Pancreas (tissue), 10 donors: Measurements from ENCODE around the gene UBB. TPM values are rescaled to one million over a fixed set of nuclear protein-coding genes. Genes with fewer than 3 reads are reported as not detected.
A peak's percentile ranks its signal among the peaks of the same experiment; 100 is the strongest.
"Not testable (repeated sequence)": the region's sequence is repeated elsewhere in the genome, so short reads cannot be mapped to it uniquely, and the experiment has no call there.

Experiments
- ATAC-seq, 4 donors: fragments of 200-7000 bp; cut with Tn5 transposase; one replicate each; pipeline versions ENCODE4 v1.8.0 to v1.9.1; 2020; ENCODE audit warnings: mild to moderate bottlenecking in 4 of 4, moderate library complexity in 4 of 4
- DNase-seq, 6 donors: peaks; one replicate each; pipeline ENCODE4 v3.0.0-alpha.2; 2020
- FAIRE-seq: peaks from 2 replicates; lab custom pipeline; 2012; peaks lifted over from hg19 to GRCh38; lab: Jason Lieb, UNC
- H3K27ac ChIP-seq, 4 donors: fragments of 200-600 bp; sonication (generic); 1 replicate in 3 of 4; 2 replicates in 1 of 4; pipeline versions ENCODE4 v1.5.0 to v1.8.0; 2020
- H3K27me3 ChIP-seq, 4 donors: fragments of 200-600 bp; one replicate each; pipeline ENCODE4 v1.8.0; 2021
- H3K36me3 ChIP-seq, 3 donors: fragments of 200-600 bp; sonication (generic) in 1 of 3; one replicate each; pipeline versions ENCODE4 v1.5.0 to v1.8.0; 2020 to 2021
- H3K4me1 ChIP-seq, 3 donors: fragments of 200-600 bp; one replicate each; pipeline ENCODE4 v1.8.0; 2021
- H3K4me3 ChIP-seq, 4 donors: fragments of 200-600 bp; sonication (generic) in 2 of 4; one replicate each; pipeline versions ENCODE4 v1.5.0 to v1.8.0; 2020 to 2021
- H3K9me3 ChIP-seq, 4 donors: fragments of 200-600 bp; one replicate each; pipeline ENCODE4 v1.8.0; 2021
- CTCF ChIP-seq, 4 donors: fragments of 200-600 bp; sonication (generic) in 3 of 4; IDR thresholded peaks; one replicate each; pipeline versions ENCODE4 v1.5.0 to v1.8.0; 2021; ENCODE audit warnings: antibody characterized with exemption in 4 of 4
- WGBS, 2 donors: extraction: QIAGEN DNeasy Blood & Tissue Kit; methylation state at CpG; one replicate each; pipeline ENCODE4 v1.1.7; 2013; 5-methylcytosine and 5-hydroxymethylcytosine counted together
- intact Hi-C, 3 donors: fragments of 100-400 bp; cut with DNase I; formaldehyde crosslinking; loops; one replicate each; pipeline versions ENCODE4 v1.11.1 to v1.14.2; 2022
- polyA plus RNA-seq, 2 donors: library from polyadenylated mRNA; stranded (reverse); fragments of 200-250 nt; gene quantifications; one replicate each; pipeline ENCODE4 v1.2.3, GENCODE V29; 2013
- total RNA-seq, 6 donors: library from RNA; stranded (reverse); fragmentation: NEBNext Ultra II Directional in 4 of 6; extraction: Animal tissue kit (Norgen Biotek cat#: 25700) in 4 of 6; gene quantifications; one replicate each; pipeline versions ENCODE4 v1.2.1 to v1.2.4, GENCODE V29; 2021 to 2023
- donor health status: healthy with polysubstance abuse.
- donor health status: DM: no; HTN: no; CAD: no; lungs with moderate emphysema.
- donor health status: DM: no; HTN: no; CAD: no.
- donor health status: control.
- donor health status: control.
- donor health status: Bipolar disorder and iron deficiency.
- donor health status: DM: yes; HTN: yes; CAD: no.
- donor health status: DM: no; HTN: no; CAD: no.
- donor health status: DM: no; HTN: no; CAD: no.
- donor health status: DM: yes; HTN: yes; CAD: no.

UBB gene
- total and polyA plus RNA-seq, 8 donors = 321 to 972 (median 684) TPM

- FAIRE-seq (no peak), ATAC-seq (no peak), DNase-seq (no peak)
- intact Hi-C loops = no loop called here
- no peak overlapping the region for H3K27ac ChIP-seq
- WGBS, 2 donors = 94 to 98% methylated on average over 13 of the region's 13 CpGs
- H3K36me3 ChIP-seq = no peaks in the 10 kb centered on the region
- H3K9me3 ChIP-seq = no peaks in the 10 kb centered on the region
- no peak overlapping the region for H3K4me3 ChIP-seq
- H3K4me1 ChIP-seq = peaks cover 0 to 4% (median 0%) of the 10 kb centered on the region in 3 donors
- TF ChIP-seq CTCF (IDR thresholded peaks at IDR 0.05) = no peak
- H3K27me3 ChIP-seq = no peaks in the 10 kb centered on the region
Observed at GRCh38 chr17:16391451-16391850, 10.6 kb downstream of the UBB start.

GRCh38 chr17:16392491-16392890 is 11.6 kb downstream of the UBB start:
- not testable (repeated sequence) for FAIRE-seq

GRCh38 chr17:16395887-16396286 is 15.0 kb downstream of the UBB start:
- intact Hi-C loops, H3K4me3 ChIP-seq, H3K36me3 ChIP-seq, H3K27me3 ChIP-seq, H3K9me3 ChIP-seq, DNase-seq, FAIRE-seq: not testable (repeated sequence)
- H3K27ac ChIP-seq = peak overlapping the region in 1 of 4 donors; percentile 27
- peaks cover 0 to 11% (median 0%) of the 10 kb centered on the region in 3 donors for H3K4me1 ChIP-seq
- WGBS, 2 donors = 85 to 87% methylated on average over 4 of the region's 4 CpGs
- peak in 1 of 4 donors; percentile 39 for ATAC-seq

More at GRCh38 chr17:16392491-16392890, 11.6 kb downstream of the UBB start:
- H3K27me3 ChIP-seq, H3K9me3 ChIP-seq, H3K4me3 ChIP-seq, H3K4me1 ChIP-seq, H3K27ac ChIP-seq, H3K36me3 ChIP-seq, intact Hi-C loops, DNase-seq: not testable (repeated sequence)
- WGBS, 2 donors = 86 to 89% methylated on average over 11 of the region's 11 CpGs
- ATAC-seq = peak in 1 of 4 donors; percentile 30

DNA sequence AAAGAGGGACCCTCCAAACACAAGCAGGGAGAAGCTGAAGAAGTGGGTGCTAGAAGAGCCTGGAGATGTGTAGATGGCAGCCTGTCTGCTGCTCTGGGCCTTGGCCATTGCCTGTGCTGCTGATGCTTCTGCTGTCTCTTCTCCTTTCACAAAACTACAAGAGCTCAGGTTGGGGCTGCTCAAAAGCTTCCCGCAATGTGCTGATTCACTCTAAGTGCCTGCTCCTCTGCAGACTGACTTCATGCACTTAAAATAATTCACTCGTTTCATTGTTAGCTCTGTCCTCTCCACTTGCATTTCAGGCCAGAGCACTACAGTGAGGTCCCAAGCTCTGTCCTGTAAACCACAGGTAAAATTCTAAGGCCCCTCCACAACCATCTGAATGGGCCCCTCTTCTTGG is 15.8 kb downstream of the UBB start:
- H3K27me3 ChIP-seq, H3K4me3 ChIP-seq, H3K36me3 ChIP-seq, DNase-seq, H3K27ac ChIP-seq, intact Hi-C loops, H3K9me3 ChIP-seq, FAIRE-seq: not testable (repeated sequence)
- peaks cover 0 to 12% (median 0%) of the 10 kb centered on the region in 3 donors for H3K4me1 ChIP-seq
- ATAC-seq = peak in 1 of 4 donors; percentile 12
- WGBS, 2 donors = 91 to 100% methylated on average over 2 of the region's 2 CpGs

DNA sequence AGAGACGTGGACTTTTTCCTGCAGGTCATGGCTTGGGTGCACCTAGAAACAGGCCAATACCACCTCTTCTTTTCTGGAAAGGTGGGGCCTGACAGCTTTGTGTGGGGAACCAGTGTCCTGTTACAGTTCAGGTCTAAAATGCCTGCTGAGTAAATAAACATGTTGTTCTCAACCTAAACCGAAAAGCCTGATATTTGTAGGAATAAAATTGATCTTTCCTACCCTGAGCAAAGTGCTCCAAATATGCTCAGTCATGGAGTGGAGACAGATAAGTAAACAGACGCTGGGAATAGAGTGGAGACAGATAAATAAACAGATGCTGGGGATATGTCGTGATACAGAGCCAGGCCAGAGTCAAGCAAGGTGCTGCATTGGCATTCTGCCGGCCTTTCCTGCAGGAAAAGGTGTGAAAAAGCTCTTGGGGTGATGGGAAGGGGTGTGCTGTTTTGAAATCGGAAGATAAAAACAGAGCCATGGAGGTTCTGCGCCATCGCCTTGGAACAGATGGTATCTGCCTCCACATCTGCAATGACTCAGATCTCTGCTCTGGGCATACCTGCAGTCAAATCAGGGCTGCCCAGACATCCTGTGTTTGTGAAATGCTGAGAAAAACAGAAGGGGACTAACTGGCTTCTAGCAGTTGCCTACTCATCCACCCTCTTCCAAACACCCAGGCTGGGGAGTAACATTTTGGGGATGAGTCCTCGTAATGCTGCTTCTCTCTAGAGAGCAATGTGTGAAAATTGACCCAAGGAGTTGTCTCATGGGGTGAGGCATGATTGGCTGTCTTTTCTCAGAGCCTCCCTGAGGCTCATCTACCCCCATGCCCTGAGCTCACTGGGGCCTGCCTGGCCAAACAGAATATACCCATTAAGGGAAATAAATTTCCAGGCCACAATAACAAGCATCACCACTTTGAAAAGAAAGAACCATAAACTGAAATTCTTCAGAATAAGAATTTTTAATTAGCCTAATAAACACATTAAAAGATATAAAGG is 17.7 kb downstream of the UBB start:
- no peak for TF ChIP-seq CTCF (IDR thresholded peaks at IDR 0.05)
- H3K36me3 ChIP-seq = no peaks in the 10 kb centered on the region
- intact Hi-C loops = no loop called here
- no peaks in the 10 kb centered on the region for H3K9me3 ChIP-seq
- no peak overlapping the region for H3K4me3 ChIP-seq
- H3K27me3 ChIP-seq = no peaks in the 10 kb centered on the region
- ATAC-seq = peak; percentile 46 to 76 (median 60)
- DNase-seq = no peak
- 47 to 55% methylated on average over 8 to 9 of the region's 9 CpGs for WGBS, 2 donors
- peak overlapping the region in 1 of 4 donors; percentile 36 for H3K27ac ChIP-seq
- H3K4me1 ChIP-seq = peaks cover 0 to 12% (median 0%) of the 10 kb centered on the region in 3 donors
- FAIRE-seq = no peak

GRCh38 chr17:16403847-16404246 is 23.0 kb downstream of the UBB start:
- not testable (repeated sequence) for ATAC-seq

More at GRCh38 chr17:16403847-16404246, 23.0 kb downstream of the UBB start:
- H3K4me3 ChIP-seq, DNase-seq, H3K27ac ChIP-seq, intact Hi-C loops, FAIRE-seq, H3K27me3 ChIP-seq, H3K36me3 ChIP-seq, H3K9me3 ChIP-seq: not testable (repeated sequence)
- H3K4me1 ChIP-seq = peaks cover 0 to 11% (median 0%) of the 10 kb centered on the region in 3 donors
- 94 to 96% methylated on average over 9 of the region's 9 CpGs for WGBS, 2 donors
